HG02642 (cell line): ENCODE measurements around the gene MECP2.

Source experiments
- ATAC-seq: cut with Tn5 transposase; IDR thresholded peaks from one replicate; pipeline ENCODE4 v1.9.1; 2021; ENCODE audit warnings: mild to moderate bottlenecking; ENCODE audit not compliant: unreplicated experiment, poor library complexity

Gene MECP2

GRCh38 chrX:154039577-154039976 lies 57.9 kb downstream of the MECP2 start:
- no peak for ATAC-seq

- ATAC-seq = no peak
Observed at GRCh38 chrX:154038656-154039055, 58.9 kb downstream of the MECP2 start.

- no peak for ATAC-seq
Observed at GRCh38 chrX:154037754-154038153, 59.8 kb downstream of the MECP2 start.

GRCh38 chrX:154036513-154036912 lies 61.0 kb downstream of the MECP2 start:
- no peak for ATAC-seq

DNA sequence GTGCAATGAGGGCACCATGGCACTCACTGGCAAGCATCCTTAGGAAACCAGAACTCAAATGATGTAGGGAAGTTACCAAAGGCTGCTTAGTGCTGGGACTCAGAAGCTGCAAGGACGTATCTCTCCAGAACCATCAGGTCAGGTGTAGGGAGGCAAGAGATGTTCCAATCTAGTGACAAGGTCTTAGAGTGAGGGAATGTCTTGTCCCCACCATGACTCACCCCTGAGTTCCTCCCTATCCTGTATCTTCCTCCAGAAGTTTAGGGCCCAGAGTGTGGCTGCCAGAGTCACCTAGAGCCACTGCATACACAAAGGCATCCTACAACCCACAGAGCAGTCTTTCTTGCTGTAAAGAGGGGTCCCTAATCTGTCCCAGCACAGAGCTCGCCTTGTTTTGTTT lies 63.7 kb downstream of the MECP2 start:
- no peak for ATAC-seq

GRCh38 chrX:154032653-154033052 lies 64.9 kb downstream of the MECP2 start:
- ATAC-seq = no peak

DNA sequence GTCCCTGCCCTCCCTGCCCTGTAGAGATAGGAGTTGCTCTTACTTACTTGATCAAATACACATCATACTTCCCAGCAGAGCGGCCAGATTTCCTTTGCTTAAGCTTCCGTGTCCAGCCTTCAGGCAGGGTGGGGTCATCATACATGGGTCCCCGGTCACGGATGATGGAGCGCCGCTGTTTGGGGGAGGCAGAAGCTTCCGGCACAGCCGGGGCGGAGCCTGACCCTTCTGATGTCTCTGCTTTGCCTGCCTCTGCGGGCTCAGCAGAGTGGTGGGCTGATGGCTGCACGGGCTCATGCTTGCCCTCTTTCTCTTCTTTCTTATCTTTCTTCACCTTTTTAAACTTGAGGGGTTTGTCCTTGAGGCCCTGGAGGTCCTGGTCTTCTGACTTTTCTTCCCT lies 65.4 kb downstream of the MECP2 start:
- ATAC-seq = no peak

DNA sequence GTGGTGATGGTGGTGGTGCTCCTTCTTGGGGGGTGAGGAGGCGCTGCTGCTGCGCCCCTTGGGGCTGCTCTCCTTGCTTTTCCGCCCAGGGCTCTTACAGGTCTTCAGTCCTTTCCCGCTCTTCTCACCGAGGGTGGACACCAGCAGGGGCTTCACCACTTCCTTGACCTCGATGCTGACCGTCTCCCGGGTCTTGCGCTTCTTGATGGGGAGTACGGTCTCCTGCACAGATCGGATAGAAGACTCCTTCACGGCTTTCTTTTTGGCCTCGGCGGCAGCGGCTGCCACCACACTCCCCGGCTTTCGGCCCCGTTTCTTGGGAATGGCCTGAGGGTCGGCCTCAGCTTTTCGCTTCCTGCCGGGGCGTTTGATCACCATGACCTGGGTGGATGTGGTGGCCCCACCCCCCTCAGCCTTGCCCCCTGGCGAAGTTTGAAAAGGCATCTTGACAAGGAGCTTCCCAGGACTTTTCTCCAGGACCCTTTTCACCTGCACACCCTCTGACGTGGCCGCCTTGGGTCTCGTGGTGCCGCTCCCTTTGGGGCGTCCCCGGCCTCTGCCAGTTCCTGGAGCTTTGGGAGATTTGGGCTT lies 66.7 kb downstream of the MECP2 start:
- ATAC-seq = no peak

- no peak for ATAC-seq
Observed at GRCh38 chrX:154030266-154030665, 67.3 kb downstream of the MECP2 start.

DNA sequence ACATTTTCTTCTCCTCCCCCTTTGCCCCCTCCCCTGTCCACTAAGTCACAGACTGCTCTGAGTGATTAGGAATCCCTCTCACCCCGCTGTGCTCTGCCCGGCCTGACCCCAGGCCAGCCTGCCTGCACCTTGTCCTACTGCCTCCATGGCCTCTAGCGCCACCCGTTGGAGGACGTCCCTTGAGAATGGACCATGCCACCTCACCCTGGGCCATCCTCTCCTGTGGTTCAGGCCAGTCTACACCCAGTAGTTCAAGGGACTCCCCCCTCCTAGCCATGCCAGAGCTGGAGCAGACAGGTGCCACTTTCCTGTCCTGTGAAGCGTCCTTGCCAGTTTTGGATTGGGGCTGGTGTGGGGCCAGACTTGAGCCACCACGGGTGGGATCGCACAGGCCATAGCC lies 68.1 kb downstream of the MECP2 start:
- no peak for ATAC-seq

GRCh38 chrX:154028502-154029184 lies 68.9 kb downstream of the MECP2 start:
- ATAC-seq = no peak

DNA sequence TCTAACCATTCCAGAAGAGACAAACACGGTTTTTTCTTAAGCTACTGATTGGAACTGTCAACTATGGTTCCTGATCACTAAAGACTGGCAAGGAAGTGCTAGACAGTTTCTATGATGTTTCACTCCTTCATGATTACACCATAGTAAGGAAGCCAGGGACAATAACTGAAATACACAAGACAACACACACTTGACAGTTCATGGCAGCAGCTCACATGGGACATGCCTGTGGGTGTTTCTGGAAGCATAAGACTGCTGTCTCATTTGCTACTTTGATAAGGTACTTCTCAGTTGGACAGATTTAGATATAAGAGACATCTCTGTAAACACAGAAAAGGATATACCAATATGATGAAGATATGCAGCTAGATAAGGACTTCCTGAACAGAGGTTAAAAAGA lies 69.5 kb downstream of the MECP2 start:
- ATAC-seq = no peak

- no peak for ATAC-seq
Observed at GRCh38 chrX:154027022-154027402, 70.5 kb downstream of the MECP2 start.

- ATAC-seq = no peak
Observed at GRCh38 chrX:154026136-154027021, 71.1 kb downstream of the MECP2 start.

GRCh38 chrX:154025230-154025629 lies 72.3 kb downstream of the MECP2 start:
- no peak for ATAC-seq

DNA sequence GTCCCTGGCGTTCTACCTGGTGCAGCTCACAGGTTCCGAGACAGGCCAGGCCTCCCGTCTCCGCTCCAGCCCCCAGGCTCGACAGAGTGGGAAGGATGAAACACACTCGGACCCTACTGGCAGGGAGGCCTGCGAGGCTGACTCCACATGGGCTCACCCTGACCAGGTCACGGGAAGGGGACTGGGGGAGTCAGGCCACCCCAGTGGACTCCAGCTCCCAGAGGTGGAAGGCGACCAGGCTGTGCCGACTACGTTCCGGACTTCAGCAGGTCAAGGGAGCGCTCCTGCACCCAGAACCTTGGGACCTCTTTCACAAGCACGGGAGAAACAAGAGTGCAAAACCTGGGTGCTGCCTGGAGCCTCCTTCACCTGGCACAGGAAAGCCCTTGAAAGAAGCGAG lies 73.2 kb downstream of the MECP2 start:
- ATAC-seq = no peak

DNA sequence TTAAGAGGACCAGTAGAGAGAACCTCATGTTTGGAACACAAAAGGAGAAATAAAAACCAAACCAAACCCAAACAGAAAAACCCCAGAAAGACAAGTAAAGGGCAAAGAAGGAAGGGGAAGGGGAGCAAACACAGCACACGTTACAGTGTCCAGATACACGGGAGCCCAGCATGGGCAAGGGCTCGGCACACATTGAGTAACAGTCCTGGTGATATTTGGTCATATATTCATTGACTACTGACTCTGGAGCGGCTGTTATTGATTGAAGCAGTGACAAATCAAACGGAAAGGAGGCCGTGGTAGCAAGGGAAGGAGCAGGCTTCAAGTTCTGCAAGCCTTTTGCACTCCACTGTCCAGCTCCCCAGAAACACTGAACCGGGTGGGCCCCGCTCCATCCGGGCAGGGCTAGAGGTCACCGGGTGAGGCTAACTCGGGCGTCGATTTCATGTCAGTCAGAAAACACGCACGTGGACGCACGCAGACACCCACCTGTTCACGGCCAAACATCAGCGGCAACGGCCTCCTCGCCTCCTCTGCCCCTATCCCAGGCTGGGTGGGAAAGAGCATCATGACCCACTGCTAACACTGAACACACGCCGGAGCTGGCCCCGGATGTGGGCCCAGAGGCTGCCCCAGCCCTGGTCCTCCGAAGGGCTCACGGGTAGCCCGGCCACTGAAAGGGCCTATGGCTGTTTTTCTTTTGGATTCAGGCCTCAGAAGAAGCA lies 74.1 kb downstream of the MECP2 start:
- no peak for ATAC-seq

GRCh38 chrX:154022108-154022507 lies 75.4 kb downstream of the MECP2 start:
- ATAC-seq = no peak

GRCh38 chrX:154021131-154021611 lies 76.3 kb downstream of the MECP2 start:
- ATAC-seq = no peak

DNA sequence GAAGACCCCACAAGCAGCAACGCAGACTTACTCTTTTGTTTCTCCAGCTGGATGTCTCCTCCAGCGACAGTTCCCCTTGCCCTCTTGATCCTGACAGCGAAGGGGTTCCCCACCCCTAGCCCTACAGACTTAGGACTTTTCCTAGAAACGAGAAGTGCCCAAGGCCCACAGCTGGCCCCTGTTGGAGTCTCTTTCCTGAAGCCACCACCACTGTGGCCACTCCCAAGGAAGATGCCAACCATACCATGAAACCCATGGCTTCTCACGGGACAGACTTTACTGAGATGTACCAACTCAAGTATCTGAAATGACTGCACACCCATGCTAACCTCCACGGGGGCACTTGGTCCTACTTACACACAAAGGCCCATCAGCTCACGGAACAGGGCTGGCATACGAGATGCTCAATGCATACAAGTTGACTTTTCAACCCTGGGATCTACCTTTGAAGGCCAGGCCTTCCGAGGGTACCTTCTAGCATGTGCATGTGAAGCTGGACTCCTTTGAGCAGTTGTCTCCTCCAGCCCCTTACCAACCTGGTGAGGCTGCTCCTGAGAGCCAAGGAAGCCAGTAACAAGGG lies 76.9 kb downstream of the MECP2 start:
- ATAC-seq = no peak
